Stimulated activated CD8-positive, alpha-beta memory T cell treated with anti-CD3 and anti-CD28 coated beads, Interleukin-12 subunit alpha, Interleukin-12 subunit beta, amount 100 ng/mL, for 4 hours (primary cell): ENCODE data around the gene RAB9A.

ENCODE experiments used
- DNase-seq: peaks from one replicate; pipeline ENCODE4 v3.0.0-alpha.2; 2020; ENCODE audit warnings: low read depth

RAB9A gene

GRCh38 chrX:13750204-13750603 is 61.3 kb downstream of the RAB9A start:
- DNase-seq = no peak

- DNase-seq = no peak
Measured at GRCh38 chrX:13750812-13751211, 61.9 kb downstream of the RAB9A start.

GRCh38 chrX:13752141-13752540 is 63.2 kb downstream of the RAB9A start:
- DNase-seq = no peak

- no peak for DNase-seq
Measured at GRCh38 chrX:13752646-13753045, 63.7 kb downstream of the RAB9A start.

GRCh38 chrX:13754765-13755164 is 65.8 kb downstream of the RAB9A start:
- DNase-seq = no peak

GRCh38 chrX:13755254-13755653 is 66.3 kb downstream of the RAB9A start:
- DNase-seq = no peak

GRCh38 chrX:13756381-13756780 is 67.5 kb downstream of the RAB9A start:
- DNase-seq = no peak

- no peak for DNase-seq
Measured at GRCh38 chrX:13759152-13759718, 70.3 kb downstream of the RAB9A start.
